ENCODE data around the gene NME9. TPM values are rescaled to one million over a fixed set of nuclear protein-coding genes. Genes with fewer than 3 reads are reported as not detected.

Gene NME9
- total and polyA plus RNA-seq, 2 donors (not counting 1 experiment from before 2014, with no cell fraction given), result not detected

- no peak overlapping the region for H3K4me2 ChIP-seq (ENCODE audit: extremely low read depth, insufficient read depth, low read length)
- peaks cover 2% of the 10 kb centered on the region for H3K36me3 ChIP-seq (ENCODE audit: control insufficient read depth, insufficient read depth, low read length)
- DNase-seq (ENCODE audit: low read depth in 2 of 2), result no peak
- H2AFZ ChIP-seq (ENCODE audit: low read length), result no peak overlapping the region
- H3K4me3 ChIP-seq (replicated peaks in 1 of 4; ENCODE audit: control extremely low read depth in 1 of 4, insufficient read depth in 1 of 4, low read depth in 3 of 4, low read length in 4 of 4), result no peak overlapping the region
- H3K27me3 ChIP-seq (ENCODE audit: control insufficient read depth, insufficient read depth, low read length), result no peaks in the 10 kb centered on the region
- no peak overlapping the region for H3K9ac ChIP-seq (ENCODE audit: insufficient read depth, low read length)
- H3K27ac ChIP-seq (ENCODE audit: insufficient read depth, low read length), result no peak overlapping the region
- H4K20me1 ChIP-seq (ENCODE audit: control insufficient read depth, extremely low read depth, insufficient read depth, low read length), result no peaks in the 10 kb centered on the region
- no peaks in the 10 kb centered on the region for H3K79me2 ChIP-seq (ENCODE audit: control insufficient read depth, insufficient read depth, low read length)
- TF ChIP-seq CTCF (conservative IDR thresholded peaks at IDR 0.05 in 1 of 2, IDR thresholded peaks at IDR 0.05 in 1 of 2; ENCODE audit: low read depth in 1 of 2, low read length in 2 of 2), result no peak
- TF ChIP-seq EZH2 (IDR thresholded peaks at IDR 0.05; ENCODE audit: low read length, missing control alignments), result no peak
- no peaks in the 10 kb centered on the region for H3K4me1 ChIP-seq (ENCODE audit: control insufficient read depth, extremely low read depth, insufficient read depth, low read length)
- H3K9me3 ChIP-seq (ENCODE audit: control insufficient read depth, insufficient read depth, low read depth, low read length), result no peaks in the 10 kb centered on the region
Observed at GRCh38 chr3:138256022-138256421, 73.6 kb downstream of the NME9 start.

GRCh38 chr3:138254216-138254615, 75.4 kb downstream of the NME9 start:
- DNase-seq (ENCODE audit: low read depth in 2 of 2), result no peak
- Histone ChIP-seq H3K27ac (ENCODE audit: insufficient read depth, low read length) (no peak overlapping the region), H3K27me3 (ENCODE audit: control insufficient read depth, insufficient read depth, low read length) (no peaks in the 10 kb centered on the region), H3K36me3 (ENCODE audit: control insufficient read depth, insufficient read depth, low read length) (peaks cover 2% of the 10 kb centered on the region), H2AFZ (ENCODE audit: low read length) (no peak overlapping the region), H3K9me3 (ENCODE audit: control insufficient read depth, insufficient read depth, low read depth, low read length) (no peaks in the 10 kb centered on the region), H4K20me1 (ENCODE audit: control insufficient read depth, extremely low read depth, insufficient read depth, low read length) (no peaks in the 10 kb centered on the region), H3K79me2 (ENCODE audit: control insufficient read depth, insufficient read depth, low read length) (no peaks in the 10 kb centered on the region), H3K9ac (ENCODE audit: insufficient read depth, low read length) (no peak overlapping the region), H3K4me3 (replicated peaks in 1 of 4; ENCODE audit: control extremely low read depth in 1 of 4, insufficient read depth in 1 of 4, low read depth in 3 of 4, low read length in 4 of 4) (no peak overlapping the region), H3K4me2 (ENCODE audit: extremely low read depth, insufficient read depth, low read length) (no peak overlapping the region), H3K4me1 (ENCODE audit: control insufficient read depth, extremely low read depth, insufficient read depth, low read length) (no peaks in the 10 kb centered on the region)
- TF ChIP-seq CTCF (conservative IDR thresholded peaks at IDR 0.05 in 1 of 2, IDR thresholded peaks at IDR 0.05 in 1 of 2; ENCODE audit: low read depth in 1 of 2, low read length in 2 of 2), result no peak
- no peak for TF ChIP-seq EZH2 (IDR thresholded peaks at IDR 0.05; ENCODE audit: low read length, missing control alignments)

GRCh38 chr3:138253609-138254008, 76.0 kb downstream of the NME9 start:
- Histone ChIP-seq H3K4me3 (replicated peaks in 1 of 4; ENCODE audit: control extremely low read depth in 1 of 4, insufficient read depth in 1 of 4, low read depth in 3 of 4, low read length in 4 of 4) (no peak overlapping the region), H3K4me2 (ENCODE audit: extremely low read depth, insufficient read depth, low read length) (no peak overlapping the region), H3K27ac (ENCODE audit: insufficient read depth, low read length) (no peak overlapping the region), H3K36me3 (ENCODE audit: control insufficient read depth, insufficient read depth, low read length) (no peaks in the 10 kb centered on the region), H4K20me1 (ENCODE audit: control insufficient read depth, extremely low read depth, insufficient read depth, low read length) (no peaks in the 10 kb centered on the region), H3K79me2 (ENCODE audit: control insufficient read depth, insufficient read depth, low read length) (no peaks in the 10 kb centered on the region), H3K4me1 (ENCODE audit: control insufficient read depth, extremely low read depth, insufficient read depth, low read length) (no peaks in the 10 kb centered on the region), H3K9ac (ENCODE audit: insufficient read depth, low read length) (no peak overlapping the region), H3K9me3 (ENCODE audit: control insufficient read depth, insufficient read depth, low read depth, low read length) (no peaks in the 10 kb centered on the region), H2AFZ (ENCODE audit: low read length) (no peak overlapping the region), H3K27me3 (ENCODE audit: control insufficient read depth, insufficient read depth, low read length) (no peaks in the 10 kb centered on the region)
- TF ChIP-seq EZH2 (IDR thresholded peaks at IDR 0.05; ENCODE audit: low read length, missing control alignments) (no peak), CTCF (conservative IDR thresholded peaks at IDR 0.05 in 1 of 2, IDR thresholded peaks at IDR 0.05 in 1 of 2; ENCODE audit: low read depth in 1 of 2, low read length in 2 of 2) (no peak)
- no peak for DNase-seq (ENCODE audit: low read depth in 2 of 2)

Other genes with a start within 250 kb of the NME9 start
- gene DZIP1L, start 214.2 kb downstream of the NME9 start, total RNA-seq, result 16.9 and 22.6 TPM in 2 replicates
- 5.2 and 8.9 TPM in 2 replicates for gene DZIP1L, start 214.2 kb downstream of the NME9 start, polyA plus RNA-seq
- gene A4GNT, start 197.5 kb downstream of the NME9 start, total RNA-seq, result not detected in 2 replicates
- gene A4GNT, start 197.5 kb downstream of the NME9 start, polyA plus RNA-seq, result not detected in 2 replicates
- 19.7 and 21.6 TPM in 2 replicates for gene DBR1, start 154.9 kb downstream of the NME9 start, total RNA-seq
- 16.2 and 18.2 TPM in 2 replicates for gene DBR1, start 154.9 kb downstream of the NME9 start, polyA plus RNA-seq
- gene ARMC8, start 142.6 kb downstream of the NME9 start, total RNA-seq, result 45.9 and 49.6 TPM in 2 replicates
- gene ARMC8, start 142.6 kb downstream of the NME9 start, polyA plus RNA-seq, result 43.6 and 44.7 TPM in 2 replicates
- gene MRAS, start 18.7 kb upstream of the NME9 start, total RNA-seq, result 48.0 and 73.0 TPM in 2 replicates
- 35.3 and 43.2 TPM in 2 replicates for gene MRAS, start 18.7 kb upstream of the NME9 start, polyA plus RNA-seq
- gene ESYT3, start 104.8 kb upstream of the NME9 start, total RNA-seq, result 0.17 and 0.51 TPM in 2 replicates
- gene ESYT3, start 104.8 kb upstream of the NME9 start, polyA plus RNA-seq, result 0.11 TPM in 1 of 2 replicates, not detected in the other